Parathyroid adenoma (tissue), 2 donors: ENCODE results near the gene BMP15.

Experiments used
- H2AFZ ChIP-seq: fragments of 300-600 bp; sonication (generic); one replicate; pipeline ENCODE4 v1.7.0; 2017; ENCODE audit warnings: antibody characterized with exemption, mild to moderate bottlenecking
- H3K27ac ChIP-seq: fragments of 300-600 bp; sonication (generic); one replicate; pipeline ENCODE4 v1.7.0; 2017
- H3K27me3 ChIP-seq: fragments of 300-600 bp; sonication (generic); one replicate; pipeline ENCODE4 v1.7.0; 2017; ENCODE audit warnings: low read length; ENCODE audit not compliant: control insufficient read depth, insufficient read depth
- H3K36me3 ChIP-seq: fragments of 300-600 bp; sonication (generic); one replicate; pipeline ENCODE4 v1.7.0; 2017; ENCODE audit warnings: low read length; ENCODE audit not compliant: control insufficient read depth, insufficient read depth
- H3K4me1 ChIP-seq: fragments of 300-600 bp; sonication (generic); one replicate; pipeline ENCODE4 v1.7.0; 2017; ENCODE audit warnings: control low read depth
- H3K4me2 ChIP-seq: fragments of 300-600 bp; sonication (generic); one replicate; pipeline ENCODE4 v1.7.0; 2017; ENCODE audit warnings: low read length
- H3K4me3 ChIP-seq: fragments of 300-600 bp; sonication (generic); one replicate; pipeline ENCODE4 v1.7.0; 2017; ENCODE audit warnings: low read depth, low read length
- H3K79me2 ChIP-seq: fragments of 300-600 bp; sonication (generic); one replicate; pipeline ENCODE4 v1.7.0; 2017; ENCODE audit warnings: control low read depth
- H3K9ac ChIP-seq: fragments of 300-600 bp; sonication (generic); one replicate; pipeline ENCODE4 v1.7.0; 2017; ENCODE audit warnings: mild to moderate bottlenecking
- H3K9me3 ChIP-seq: fragments of 300-600 bp; sonication (generic); one replicate; pipeline ENCODE4 v1.7.0; 2017; ENCODE audit warnings: low read length; ENCODE audit not compliant: control insufficient read depth
- CTCF ChIP-seq: fragments of 300-600 bp; sonication (generic); IDR thresholded peaks from one replicate; pipeline ENCODE4 v1.7.0; 2017; ENCODE audit warnings: antibody characterized with exemption, mild to moderate bottlenecking
- donor health status: primary hyperparathyroidism.

Gene BMP15

GRCh38 chrX:50876551-50876950, 34.0 kb upstream of the BMP15 start:
- H3K4me1 ChIP-seq: no peaks in the 10 kb centered on the region
- H3K79me2 ChIP-seq: no peaks in the 10 kb centered on the region
- H3K9ac ChIP-seq: no peak overlapping the region
- no peak overlapping the region for H3K4me3 ChIP-seq
- H2AFZ ChIP-seq: no peak overlapping the region
- H3K36me3 ChIP-seq: no peaks in the 10 kb centered on the region
- H3K27me3 ChIP-seq: no peaks in the 10 kb centered on the region
- H3K4me2 ChIP-seq: no peak overlapping the region
- no peak for TF ChIP-seq CTCF
- no peak overlapping the region for H3K27ac ChIP-seq
- H3K9me3 ChIP-seq: no peaks in the 10 kb centered on the region

- Histone ChIP-seq H2AFZ (no peak overlapping the region), H3K9me3 (no peaks in the 10 kb centered on the region), H3K27me3 (no peaks in the 10 kb centered on the region), H3K9ac (no peak overlapping the region), H3K36me3 (no peaks in the 10 kb centered on the region), H3K4me3 (no peak overlapping the region), H3K27ac (no peak overlapping the region), H3K4me1 (no peaks in the 10 kb centered on the region), H3K4me2 (no peak overlapping the region), H3K79me2 (no peaks in the 10 kb centered on the region)
- no peak for TF ChIP-seq CTCF
Measured at GRCh38 chrX:50877310-50877709, 33.2 kb upstream of the BMP15 start.

DNA sequence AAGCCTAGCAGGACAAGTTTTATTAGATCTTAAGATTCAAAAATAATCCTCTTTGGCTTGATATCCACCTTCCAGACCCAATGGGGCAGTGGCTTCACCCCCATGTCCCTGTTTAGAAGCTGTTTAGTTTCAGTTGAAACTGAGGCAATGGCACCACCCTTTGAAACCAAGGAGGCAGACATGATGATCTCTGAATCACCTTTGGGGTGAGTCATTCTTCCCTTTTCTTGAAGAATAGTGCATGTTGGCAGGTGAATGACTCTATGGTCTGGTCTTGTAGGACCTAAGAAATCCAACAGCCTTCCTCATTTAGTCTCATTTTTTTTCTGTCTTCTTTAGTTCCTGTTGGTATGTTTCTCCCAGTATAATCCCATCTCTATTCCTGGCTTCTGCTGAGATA, 29.5 kb upstream of the BMP15 start:
- H3K9ac ChIP-seq: no peak overlapping the region
- H3K4me3 ChIP-seq: no peak overlapping the region
- H3K4me1 ChIP-seq: no peaks in the 10 kb centered on the region
- H3K36me3 ChIP-seq: no peaks in the 10 kb centered on the region
- H3K27me3 ChIP-seq: no peaks in the 10 kb centered on the region
- H3K4me2 ChIP-seq: no peak overlapping the region
- no peaks in the 10 kb centered on the region for H3K79me2 ChIP-seq
- no peak overlapping the region for H2AFZ ChIP-seq
- no peak for TF ChIP-seq CTCF
- no peaks in the 10 kb centered on the region for H3K9me3 ChIP-seq
- H3K27ac ChIP-seq: no peak overlapping the region

DNA sequence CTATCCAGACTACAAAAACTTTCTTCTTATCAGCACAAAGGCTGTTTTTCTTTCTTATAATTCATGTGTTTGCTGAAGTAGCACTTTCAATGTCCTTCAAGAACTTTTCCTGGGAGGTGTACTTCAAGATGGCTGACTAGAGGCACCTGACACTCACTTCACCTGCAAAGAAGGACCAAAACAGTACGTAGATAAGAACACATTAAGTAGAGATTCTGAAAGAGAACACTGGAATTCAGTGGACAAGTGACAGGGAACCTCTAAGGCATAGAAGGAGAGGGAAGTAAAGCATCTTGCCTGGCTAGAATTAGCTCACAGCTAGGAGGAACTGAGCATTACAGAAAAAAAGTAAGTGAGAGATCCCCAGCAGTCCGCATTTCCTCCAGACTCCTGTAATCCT, 21.7 kb upstream of the BMP15 start:
- no peak for TF ChIP-seq CTCF
- Histone ChIP-seq H3K27me3 (no peaks in the 10 kb centered on the region), H3K9me3 (no peaks in the 10 kb centered on the region), H3K36me3 (no peaks in the 10 kb centered on the region), H2AFZ (no peak overlapping the region), H3K27ac (no peak overlapping the region), H3K79me2 (no peaks in the 10 kb centered on the region), H3K9ac (no peak overlapping the region), H3K4me2 (no peak overlapping the region), H3K4me1 (no peaks in the 10 kb centered on the region), H3K4me3 (no peak overlapping the region)

- Histone ChIP-seq H3K4me1 (no peaks in the 10 kb centered on the region), H3K9me3 (no peaks in the 10 kb centered on the region), H3K27ac (no peak overlapping the region), H3K36me3 (no peaks in the 10 kb centered on the region), H3K4me3 (no peak overlapping the region), H3K4me2 (no peak overlapping the region), H2AFZ (no peak overlapping the region), H3K79me2 (no peaks in the 10 kb centered on the region), H3K27me3 (no peaks in the 10 kb centered on the region), H3K9ac (no peak overlapping the region)
- no peak for TF ChIP-seq CTCF
Measured at GRCh38 chrX:50889582-50889981, 21.0 kb upstream of the BMP15 start.
